HG02973 (cell line): Measurements from ENCODE around the gene GPR78.
"Not testable (repeated sequence)": the region's sequence is repeated elsewhere in the genome, so short reads cannot be mapped to it uniquely, and the experiment has no call there.

Experiments
- ATAC-seq: cut with Tn5 transposase; IDR thresholded peaks from one replicate; pipeline ENCODE4 v1.9.1; 2021; ENCODE audit warnings: moderate library complexity; ENCODE audit not compliant: unreplicated experiment

GPR78 gene

DNA sequence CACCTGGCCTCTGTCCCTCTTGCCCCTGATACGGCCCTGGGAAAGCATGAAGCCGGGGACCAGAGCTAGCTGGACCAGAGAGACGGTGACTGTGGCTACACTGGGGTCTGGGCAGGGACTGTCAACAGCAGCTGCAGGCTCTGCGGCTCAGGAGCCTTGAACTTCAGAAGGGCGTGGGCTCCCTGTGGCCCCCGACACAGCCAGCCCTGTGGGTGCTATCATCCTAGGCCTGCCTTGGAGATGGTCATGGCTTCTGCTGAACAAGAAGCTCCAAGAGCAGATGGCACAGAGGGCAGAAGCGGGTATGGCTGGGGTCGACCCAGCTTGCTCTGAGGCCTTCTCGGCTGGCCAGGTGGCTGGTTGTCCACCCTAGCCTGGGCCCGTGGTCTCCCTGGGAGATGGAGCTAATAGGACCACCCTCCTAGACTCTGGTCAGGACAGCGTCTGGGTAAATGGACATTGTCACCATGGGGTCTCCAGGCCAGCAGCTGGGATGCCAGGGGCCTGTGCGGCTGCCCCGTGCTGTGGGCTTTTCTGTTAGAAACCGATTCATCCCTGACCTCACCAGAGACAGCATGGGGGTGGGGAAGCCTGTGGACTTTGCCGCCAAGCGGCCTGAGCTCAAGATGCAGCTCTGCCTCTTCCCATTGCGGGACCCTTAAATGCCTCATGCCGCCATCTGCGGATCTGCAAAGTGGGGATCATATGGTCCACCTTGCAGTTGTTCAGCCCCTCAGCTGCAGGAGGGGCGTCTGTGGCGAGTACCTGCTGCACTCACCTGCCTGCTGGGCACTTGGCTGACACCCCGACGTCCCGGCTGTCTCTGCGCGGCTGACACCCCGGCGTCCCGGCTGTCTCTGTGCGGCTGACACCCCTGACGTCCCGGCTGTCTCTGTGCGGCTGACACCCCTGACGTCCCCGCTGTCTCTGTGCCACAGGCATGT is 33.5 kb downstream of the GPR78 start:
- no peak for ATAC-seq

- ATAC-seq, result no peak
These were observed 34.4 kb downstream of the GPR78 start for GRCh38 chr4:8614365-8615193.

GRCh38 chr4:8615366-8615765 is 35.2 kb downstream of the GPR78 start:
- ATAC-seq, result no peak

- ATAC-seq, result no peak
These were observed 36.0 kb downstream of the GPR78 start for GRCh38 chr4:8615921-8616787.

DNA sequence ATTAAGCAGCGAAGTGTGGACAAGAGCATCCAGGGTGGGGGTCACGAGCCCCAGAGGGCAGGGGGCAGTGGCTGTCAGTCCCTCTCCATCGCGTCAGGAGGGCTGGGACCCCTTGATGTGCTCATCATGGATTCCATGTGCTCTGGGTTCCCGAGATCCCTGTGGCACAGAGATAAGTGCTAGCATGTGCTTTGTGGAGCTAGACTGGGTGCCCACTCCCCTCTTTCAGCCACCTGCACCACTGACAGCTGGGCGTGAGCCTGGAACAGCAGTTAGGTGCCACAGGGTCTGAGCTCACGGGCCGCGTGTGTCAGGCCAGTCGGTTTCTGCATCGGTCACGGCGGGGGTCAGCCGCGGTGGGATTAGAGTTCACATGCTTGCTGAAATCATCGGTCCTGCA is 36.6 kb downstream of the GPR78 start:
- no peak for ATAC-seq

- ATAC-seq, result no peak
These were observed 37.4 kb downstream of the GPR78 start for GRCh38 chr4:8617486-8618040.

GRCh38 chr4:8618421-8618820 is 38.2 kb downstream of the GPR78 start:
- ATAC-seq, result no peak

DNA sequence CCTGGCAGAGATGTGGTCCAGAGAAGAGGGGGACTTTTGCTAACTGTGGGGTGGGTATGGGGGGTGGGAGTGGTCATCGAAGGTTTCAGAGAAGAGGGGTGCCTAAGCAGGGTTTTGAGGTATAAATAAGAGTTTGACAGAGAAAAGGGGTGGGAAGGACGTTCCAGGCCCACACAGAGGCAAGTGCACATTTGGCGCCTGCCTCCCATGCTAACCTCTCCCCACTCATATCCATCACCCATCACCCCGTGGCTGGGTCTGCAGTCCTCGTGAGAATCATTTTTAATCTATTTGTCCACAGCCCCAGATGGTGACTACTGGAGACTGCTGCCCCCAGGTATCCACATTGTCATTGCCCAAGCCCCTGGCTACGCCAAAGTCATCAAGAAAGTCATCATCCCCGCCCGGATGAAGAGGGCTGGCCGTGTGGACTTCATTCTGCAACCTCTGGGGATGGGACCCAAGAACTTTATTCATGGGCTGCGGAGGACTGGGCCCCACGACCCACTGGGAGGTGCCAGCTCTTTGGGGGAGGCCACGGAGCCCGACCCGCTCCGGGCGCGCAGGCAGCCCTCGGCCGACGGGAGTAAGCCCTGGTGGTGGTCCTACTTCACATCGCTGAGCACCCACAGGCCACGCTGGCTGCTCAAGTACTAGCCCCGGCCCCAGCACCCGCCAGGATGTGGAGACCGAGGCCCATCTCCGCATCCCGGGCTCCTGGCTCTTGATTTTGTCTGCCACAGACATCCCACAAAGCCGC is 38.9 kb downstream of the GPR78 start:
- ATAC-seq, result no peak

DNA sequence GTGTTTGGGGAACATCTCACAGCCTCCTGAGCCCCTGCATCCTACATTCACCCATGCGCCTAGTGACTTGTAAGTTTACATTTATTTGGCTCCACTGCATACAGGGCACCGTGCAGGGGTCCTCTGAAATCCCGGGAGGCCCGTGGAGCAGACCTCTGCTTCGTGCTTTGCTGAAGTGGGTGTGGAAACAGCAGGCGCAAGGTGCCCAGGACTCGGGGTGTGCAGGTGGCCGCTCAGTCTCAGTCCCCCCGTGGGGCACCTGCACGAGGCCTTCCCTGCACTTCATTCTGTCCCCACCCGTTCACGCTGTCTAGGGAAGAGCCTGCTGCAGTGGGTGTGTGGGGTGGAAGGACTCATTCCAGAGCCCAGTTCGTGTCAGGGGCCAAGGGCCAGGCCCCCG is 40.9 kb downstream of the GPR78 start:
- not testable (repeated sequence) for ATAC-seq

DNA sequence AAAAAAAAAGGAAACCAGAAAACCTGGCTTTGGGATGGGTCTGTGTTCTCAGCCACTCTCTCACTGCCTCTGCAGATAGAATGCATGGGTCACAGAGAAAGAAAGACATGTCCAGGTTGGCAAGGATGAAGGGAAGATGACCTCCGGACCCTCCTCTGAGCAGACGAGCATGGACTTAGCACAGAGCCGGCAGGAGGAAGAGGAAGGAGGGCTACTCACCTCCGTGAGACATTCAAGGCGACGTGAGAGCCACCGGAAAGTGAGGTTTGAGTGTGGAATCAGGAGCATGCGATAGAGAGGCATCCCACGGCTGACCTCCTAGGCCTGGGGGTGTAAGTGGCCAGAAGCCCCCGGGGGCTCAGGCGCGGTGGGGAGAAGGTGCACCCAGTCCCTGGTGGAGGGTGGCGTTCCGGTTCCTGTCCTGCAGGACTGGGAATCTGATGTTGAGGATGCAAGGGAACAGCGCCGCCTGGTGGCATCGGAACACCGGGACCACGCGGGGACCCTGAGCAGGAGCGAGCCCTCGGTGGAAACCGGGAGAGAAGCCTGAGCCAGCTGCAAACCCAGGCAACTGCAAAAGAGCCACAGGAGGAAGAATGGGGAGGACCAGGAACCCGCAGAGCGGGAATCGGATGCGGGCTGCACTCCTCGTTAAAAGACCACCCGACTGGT is 44.5 kb downstream of the GPR78 start:
- not testable (repeated sequence) for ATAC-seq

DNA sequence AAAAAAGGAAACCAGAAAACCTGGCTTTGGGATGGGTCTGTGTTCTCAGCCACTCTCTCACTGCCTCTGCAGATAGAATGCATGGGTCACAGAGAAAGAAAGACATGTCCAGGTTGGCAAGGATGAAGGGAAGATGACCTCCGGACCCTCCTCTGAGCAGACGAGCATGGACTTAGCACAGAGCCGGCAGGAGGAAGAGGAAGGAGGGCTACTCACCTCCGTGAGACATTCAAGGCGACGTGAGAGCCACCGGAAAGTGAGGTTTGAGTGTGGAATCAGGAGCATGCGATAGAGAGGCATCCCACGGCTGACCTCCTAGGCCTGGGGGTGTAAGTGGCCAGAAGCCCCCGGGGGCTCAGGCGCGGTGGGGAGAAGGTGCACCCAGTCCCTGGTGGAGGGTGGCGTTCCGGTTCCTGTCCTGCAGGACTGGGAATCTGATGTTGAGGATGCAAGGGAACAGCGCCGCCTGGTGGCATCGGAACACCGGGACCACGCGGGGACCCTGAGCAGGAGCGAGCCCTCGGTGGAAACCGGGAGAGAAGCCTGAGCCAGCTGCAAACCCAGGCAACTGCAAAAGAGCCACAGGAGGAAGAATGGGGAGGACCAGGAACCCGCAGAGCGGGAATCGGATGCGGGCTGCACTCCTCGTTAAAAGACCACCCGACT is 50.2 kb downstream of the GPR78 start:
- not testable (repeated sequence) for ATAC-seq

DNA sequence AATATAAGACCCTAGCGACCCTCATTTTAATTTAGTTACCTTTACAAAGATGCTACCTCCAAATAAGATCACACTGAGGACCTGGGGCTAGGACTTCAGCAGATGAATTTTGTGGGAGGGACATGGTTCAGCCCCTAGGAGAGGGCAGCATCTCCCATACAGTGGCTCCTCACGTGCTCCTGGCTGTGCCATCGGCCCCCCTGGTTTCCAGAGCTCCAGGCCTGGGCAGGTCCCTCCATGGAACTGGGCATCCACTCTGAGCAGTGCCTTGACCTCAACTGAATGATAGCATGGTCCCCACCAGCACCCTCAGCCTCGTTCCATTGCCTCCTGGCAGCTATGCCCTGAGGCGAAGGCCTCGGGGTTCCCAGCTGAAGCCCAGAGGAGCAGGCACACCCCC is 51.7 kb downstream of the GPR78 start:
- not testable (repeated sequence) for ATAC-seq

GRCh38 chr4:8634773-8635172 is 54.6 kb downstream of the GPR78 start:
- ATAC-seq, result not testable (repeated sequence)

- not testable (repeated sequence) for ATAC-seq
These were observed 55.8 kb downstream of the GPR78 start for GRCh38 chr4:8635897-8636554.
